GM21423 (cell line): ENCODE results near the gene RAB28.

Source experiments
- ATAC-seq: cut with Tn5 transposase; IDR thresholded peaks from one replicate; pipeline ENCODE4 v1.9.1; 2021; ENCODE audit warnings: mild to moderate bottlenecking, moderate library complexity; ENCODE audit not compliant: unreplicated experiment

RAB28 gene

DNA sequence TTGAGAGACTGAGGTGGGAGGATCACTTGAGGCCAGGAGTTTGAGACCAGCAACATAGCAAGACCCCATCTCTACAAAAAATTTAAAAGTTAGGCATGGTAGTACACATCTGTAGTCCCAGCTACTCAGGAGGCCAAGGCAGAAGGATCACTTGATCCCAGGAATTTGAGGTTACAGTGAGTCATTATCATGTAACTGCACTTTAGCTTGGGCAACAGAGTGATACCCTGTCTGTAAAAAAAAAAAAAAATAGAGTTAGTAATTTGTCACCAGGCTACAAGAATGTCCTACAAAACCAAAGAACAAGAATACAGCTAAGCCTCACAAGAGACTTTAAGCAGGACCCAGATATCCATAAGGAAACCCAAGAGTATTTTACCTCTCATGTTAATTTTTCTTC lies 27.0 kb upstream of the RAB28 start:
- ATAC-seq: no peak

GRCh38 chr4:13509442-13509841 lies 25.3 kb upstream of the RAB28 start:
- ATAC-seq: no peak

DNA sequence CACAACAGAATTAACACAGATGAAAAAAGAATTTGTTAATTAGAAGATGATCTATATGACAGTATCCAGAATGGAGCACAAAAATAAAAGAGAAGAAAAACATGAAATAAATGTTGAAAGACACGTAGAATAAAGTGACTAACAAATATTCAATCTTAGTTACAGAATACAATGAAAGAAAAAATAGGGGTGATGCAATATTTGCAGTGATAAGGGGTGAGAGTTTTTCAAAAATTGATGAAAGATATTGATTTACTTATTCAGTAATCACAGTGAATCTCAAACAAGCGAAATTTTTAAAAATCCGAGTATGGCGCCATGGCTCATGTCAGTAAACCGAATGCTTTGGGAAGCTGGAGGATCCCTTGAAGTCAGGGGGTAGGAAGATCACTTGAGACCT lies 20.2 kb upstream of the RAB28 start:
- no peak for ATAC-seq

DNA sequence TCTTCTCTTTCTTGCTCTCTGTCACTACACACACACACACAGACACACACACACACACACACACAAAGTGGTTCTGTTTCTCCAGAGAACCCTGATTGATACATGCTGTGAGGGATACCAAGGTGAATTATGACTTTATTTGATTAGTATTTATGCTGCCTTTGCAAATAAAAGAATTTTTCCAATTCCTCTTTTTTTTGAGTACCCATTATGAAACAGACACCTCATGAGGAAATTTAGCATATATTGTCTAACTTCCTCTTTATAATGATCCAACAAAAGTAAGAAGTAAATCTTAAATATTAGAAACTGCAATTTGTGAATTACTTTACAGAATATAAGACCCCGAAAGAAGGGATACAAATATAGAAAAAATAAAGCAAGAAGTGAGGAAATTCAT lies 14.3 kb upstream of the RAB28 start:
- ATAC-seq: no peak

- no peak for ATAC-seq
Observed at GRCh38 chr4:13496605-13497004, 12.5 kb upstream of the RAB28 start.

DNA sequence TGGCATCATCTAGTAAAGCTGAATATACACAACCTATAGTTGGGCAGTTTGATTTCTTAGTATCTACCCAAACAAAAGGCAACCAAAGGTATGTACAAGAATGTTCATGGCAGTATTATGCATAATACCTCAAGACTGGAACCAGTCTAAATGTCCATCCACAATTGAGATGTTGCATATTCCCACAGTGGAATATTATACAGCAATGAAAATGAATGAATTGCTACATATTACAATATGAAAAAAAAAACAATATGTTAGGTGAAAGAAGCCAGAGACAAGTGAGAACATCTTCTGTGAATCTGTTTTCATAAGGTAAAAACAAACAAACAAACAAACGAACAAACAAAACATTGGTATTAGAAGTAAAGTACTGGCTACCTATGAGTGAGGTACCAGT lies 11.6 kb upstream of the RAB28 start:
- no peak for ATAC-seq

DNA sequence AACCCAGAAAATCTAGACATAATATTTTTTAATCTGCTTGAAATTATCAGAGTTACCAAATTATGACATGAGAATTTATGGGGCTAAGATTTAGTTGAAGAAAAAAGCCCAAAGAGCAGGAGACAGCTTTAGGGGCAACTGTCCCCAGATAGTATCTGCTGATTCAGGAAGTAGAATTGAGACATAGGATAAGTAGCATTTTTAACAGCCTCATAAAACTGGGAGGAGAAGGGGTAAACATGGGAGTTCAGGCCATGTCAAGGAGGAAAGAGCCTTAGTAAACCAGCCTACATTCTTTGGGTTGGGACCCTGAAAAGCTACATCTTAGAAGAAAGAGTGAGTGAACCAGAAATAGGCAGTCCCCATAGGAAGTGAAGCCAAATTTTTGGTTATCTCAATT lies 9.7 kb upstream of the RAB28 start:
- no peak for ATAC-seq

DNA sequence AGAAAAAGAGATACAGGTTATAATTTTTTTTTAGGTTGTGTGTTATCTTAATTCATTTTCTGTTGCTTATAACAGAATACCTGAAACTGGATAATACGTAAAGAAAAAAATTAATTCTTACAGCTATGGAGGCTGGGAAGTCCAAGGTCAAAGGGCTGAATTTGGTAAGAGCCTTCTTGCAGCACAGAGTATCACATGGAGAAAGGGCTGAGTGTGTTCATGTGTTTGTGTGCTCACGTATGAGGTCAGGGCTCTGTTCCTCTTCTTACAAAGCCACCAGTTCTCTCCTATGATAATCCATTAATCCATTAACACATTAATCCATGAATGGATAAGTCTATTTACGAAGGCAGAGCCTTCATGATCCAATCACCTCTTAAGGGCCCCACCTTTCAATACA lies 8.6 kb upstream of the RAB28 start:
- ATAC-seq: no peak

- ATAC-seq: peak; percentile 22
Observed at GRCh38 chr4:13484749-13485221, 645 bp upstream of the RAB28 start.

DNA sequence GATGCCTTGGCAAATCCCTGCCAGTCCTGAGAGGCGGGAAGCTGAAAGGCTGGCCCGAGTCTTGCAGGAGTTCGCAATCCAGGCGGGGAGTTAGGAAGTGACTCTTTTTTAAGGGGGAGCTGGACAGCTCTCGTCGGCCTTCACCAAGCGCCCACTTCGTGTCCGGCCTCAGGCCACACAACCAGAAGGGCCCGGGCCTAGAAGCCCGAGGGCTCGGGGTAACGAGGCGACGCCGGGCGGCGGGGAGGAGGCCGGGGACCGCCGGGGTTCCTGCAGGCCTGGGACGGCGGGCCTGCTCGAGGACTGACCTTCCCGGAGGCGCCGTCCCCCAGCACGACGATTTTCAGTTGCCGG lies 395 bp downstream of the RAB28 start:
- ATAC-seq: peak; percentile 21

DNA sequence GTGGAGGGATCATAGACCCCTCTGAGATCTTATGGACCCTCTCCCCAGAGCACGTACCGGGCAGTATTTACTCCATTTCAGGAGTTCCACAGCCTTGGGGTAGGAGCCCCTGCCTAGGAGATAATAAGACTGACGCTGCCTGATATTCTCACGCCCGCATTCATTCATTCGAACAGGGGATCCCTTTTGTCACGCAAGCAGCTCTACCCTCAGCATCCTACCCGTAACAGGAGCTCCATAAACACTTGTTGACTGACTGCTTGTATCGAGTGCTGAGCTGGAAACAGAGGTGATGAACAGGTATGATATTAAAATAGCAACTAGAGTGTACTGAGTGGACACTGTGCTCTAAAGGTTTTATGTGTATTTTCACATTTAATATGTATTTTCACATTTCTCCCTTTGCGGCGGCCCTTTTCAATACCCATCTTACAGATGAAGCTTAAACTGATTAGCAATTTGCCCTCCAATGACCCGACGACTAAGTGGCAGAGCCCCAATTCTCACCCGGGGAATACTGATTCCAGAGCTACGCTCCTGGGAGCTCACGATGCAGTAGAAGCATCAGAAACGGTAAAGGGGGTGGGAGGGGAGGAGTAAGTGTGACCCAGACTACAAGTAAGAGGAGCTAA lies 888 bp downstream of the RAB28 start:
- peak; percentile 3 for ATAC-seq

- ATAC-seq: no peak
Observed at GRCh38 chr4:13481569-13481968, 2.6 kb downstream of the RAB28 start.

DNA sequence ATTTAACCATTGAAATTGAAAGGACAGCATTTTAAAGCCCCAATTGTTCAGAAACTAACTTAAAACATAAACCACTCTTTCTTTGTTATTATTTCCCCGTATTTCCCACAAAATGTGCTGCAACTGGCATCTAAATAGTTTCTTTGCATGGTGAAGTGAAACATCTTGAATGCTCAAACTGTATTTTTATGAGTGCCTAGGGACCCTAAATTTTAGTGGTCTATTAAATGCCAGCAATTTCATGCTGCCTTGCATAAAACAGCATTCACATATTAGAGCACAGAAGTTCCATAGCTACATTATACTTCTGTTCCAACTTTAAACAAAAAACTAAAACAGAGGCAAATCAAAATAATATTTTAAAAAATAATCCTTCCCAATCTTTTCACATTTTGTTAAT lies 5.4 kb downstream of the RAB28 start:
- no peak for ATAC-seq

DNA sequence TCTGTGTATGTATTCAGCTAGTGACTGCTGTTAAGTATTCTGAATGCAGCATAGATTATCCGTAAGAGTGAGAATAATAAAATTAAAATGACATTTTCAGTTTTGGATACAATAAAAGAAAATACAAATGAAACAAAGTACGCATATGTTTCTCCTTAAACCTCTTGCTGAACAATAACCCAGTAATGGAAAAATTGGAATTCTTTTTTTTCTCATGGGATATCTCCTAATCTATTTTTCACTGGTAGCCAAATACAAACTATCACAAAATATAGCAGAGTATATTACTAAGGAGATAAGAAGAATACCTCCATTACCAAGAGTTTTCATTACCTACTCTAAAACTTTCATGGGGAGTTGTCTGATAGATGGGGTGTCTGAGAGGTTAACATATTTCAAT lies 6.0 kb downstream of the RAB28 start:
- no peak for ATAC-seq

DNA sequence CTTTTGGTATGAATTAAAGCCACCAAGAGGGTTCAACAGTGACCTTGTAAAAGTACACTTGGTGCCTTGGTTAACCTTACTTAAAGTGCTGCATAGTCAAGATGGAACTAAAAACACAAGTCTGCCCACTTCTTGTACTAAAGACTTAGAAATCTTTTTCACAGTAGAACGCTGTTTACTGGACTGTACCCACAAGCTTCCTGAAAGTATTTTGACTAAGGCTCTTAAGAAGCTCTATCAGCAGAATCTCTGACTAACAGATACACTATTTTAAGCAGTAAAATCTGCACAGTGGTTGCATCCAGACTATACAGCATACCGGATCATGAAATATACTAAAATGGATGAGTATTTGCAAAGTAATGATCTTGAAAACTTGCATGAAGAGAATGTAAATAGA lies 7.2 kb downstream of the RAB28 start:
- ATAC-seq: peak; percentile 67

GRCh38 chr4:13476152-13476551 lies 8.0 kb downstream of the RAB28 start:
- no peak for ATAC-seq

DNA sequence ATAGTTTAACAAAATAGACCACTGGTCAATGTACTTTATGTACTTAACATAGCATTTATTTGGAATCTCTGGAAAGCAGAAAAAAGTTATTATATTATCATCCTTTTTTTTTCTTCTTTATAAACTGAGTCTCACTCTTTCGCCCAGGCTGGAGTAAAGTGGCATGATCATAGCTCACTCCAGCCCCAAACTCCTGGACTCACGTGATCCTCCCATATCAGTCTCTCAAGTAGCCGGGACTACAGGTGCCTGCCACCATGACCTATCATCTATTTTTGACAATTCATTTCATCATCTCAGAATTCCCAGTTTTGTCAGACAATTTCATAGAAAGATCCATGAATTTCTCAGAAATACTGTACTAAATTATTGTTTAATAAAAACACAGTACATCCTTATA lies 12.7 kb downstream of the RAB28 start:
- ATAC-seq: no peak

DNA sequence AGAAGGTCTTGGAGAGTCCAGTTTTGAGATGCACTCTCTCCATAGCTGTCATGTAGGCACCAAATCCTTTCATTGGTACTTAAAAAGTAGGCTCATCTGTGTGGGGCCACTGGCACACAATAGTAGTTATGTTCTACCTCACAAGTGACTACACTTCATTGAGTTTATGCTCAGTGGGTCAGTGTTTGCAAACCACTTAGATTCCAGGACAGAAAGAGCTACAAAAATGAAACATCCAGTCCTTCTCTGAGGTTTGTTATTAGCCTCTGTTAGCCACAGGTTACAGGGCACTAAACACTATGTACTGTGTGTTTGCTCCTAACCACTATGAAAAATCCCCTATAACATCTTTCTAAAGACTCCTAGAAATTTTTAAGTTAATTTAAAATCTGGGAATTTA lies 13.8 kb downstream of the RAB28 start:
- ATAC-seq: peak; percentile 87

DNA sequence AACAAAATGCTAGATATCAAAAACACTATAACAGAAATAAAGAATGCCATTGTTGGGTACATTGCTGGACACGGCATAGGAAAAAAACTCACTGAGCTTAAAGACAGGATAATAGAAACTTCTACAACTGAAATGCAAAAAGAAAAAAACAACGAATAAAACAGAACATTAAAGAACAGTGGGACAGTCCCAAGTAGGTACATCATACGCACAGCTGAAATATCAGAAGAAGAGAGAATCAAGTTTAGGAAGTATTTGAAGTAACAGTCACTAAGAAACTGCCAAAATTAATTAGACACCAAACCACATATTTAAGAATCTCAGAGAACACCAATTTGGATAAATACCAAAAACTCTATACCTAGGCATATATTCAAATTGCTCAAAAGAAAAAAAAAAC lies 19.2 kb downstream of the RAB28 start:
- no peak for ATAC-seq

DNA sequence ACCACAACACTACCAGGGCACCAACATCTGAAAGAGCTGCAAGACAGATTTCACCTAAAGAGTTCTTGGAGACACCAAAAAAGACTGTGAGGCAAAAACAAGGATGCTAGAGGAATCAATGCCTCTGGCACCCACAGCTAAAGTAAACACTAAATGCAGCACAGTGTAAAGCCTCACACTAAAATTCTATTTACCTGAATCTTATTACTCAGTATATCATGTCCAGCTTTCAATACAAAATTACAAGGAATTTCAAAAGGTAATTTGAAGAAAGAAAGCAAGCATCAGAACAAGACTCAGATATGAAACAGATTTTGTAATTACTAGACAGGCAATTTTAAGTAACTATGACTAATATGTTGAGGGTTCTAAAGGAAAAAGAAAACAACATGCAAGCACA lies 19.6 kb downstream of the RAB28 start:
- no peak for ATAC-seq

GRCh38 chr4:13461191-13461905 lies 22.8 kb downstream of the RAB28 start:
- ATAC-seq: no peak

- no peak for ATAC-seq
Observed at GRCh38 chr4:13455411-13455810, 28.7 kb downstream of the RAB28 start.

- no peak for ATAC-seq
Observed at GRCh38 chr4:13454786-13455185, 29.4 kb downstream of the RAB28 start.
